SIG-M5 (cell line): ENCODE measurements around the gene CEP97.
"Not testable (repeated sequence)": the region's sequence is repeated elsewhere in the genome, so short reads cannot be mapped to it uniquely, and the experiment has no call there.

ENCODE experiments used
- DNase-seq: peaks from one replicate; lab custom pipeline; 2025; lab: John Stamatoyannopoulos, UW

The CEP97 gene

GRCh38 chr3:101724329-101725193, at the start of gene CEP97:
TSS of gene CEP97 (plus strand) at chr3:101724614. CDS start at chr3:101724677, 63 bp downstream.
- peak; percentile 82 for DNase-seq

- no peak for DNase-seq
Observed at GRCh38 chr3:101675709-101676215, 48.7 kb upstream of the CEP97 start.

- no peak for DNase-seq
Observed at GRCh38 chr3:101676216-101676764, 48.1 kb upstream of the CEP97 start.

- no peak for DNase-seq
Observed at GRCh38 chr3:101676765-101677435, 47.5 kb upstream of the CEP97 start, which contains the start of gene ZBTB11. TSS of gene ZBTB11 (minus strand) at chr3:101677132. CDS start at chr3:101676914, 218 bp downstream.

GRCh38 chr3:101677436-101678286, 46.8 kb upstream of the CEP97 start:
- DNase-seq, result no peak

GRCh38 chr3:101678837-101679236, 45.6 kb upstream of the CEP97 start:
- not testable (repeated sequence) for DNase-seq

GRCh38 chr3:101680466-101680865, 43.9 kb upstream of the CEP97 start:
- DNase-seq, result no peak

GRCh38 chr3:101685050-101685400, 39.4 kb upstream of the CEP97 start:
- DNase-seq, result no peak

- DNase-seq, result no peak
Observed at GRCh38 chr3:101685870-101686307, 38.5 kb upstream of the CEP97 start.

GRCh38 chr3:101687142-101687931, 37.1 kb upstream of the CEP97 start:
- no peak for DNase-seq

- no peak for DNase-seq
Observed at GRCh38 chr3:101689286-101689685, 35.1 kb upstream of the CEP97 start.

GRCh38 chr3:101690972-101691371, 33.4 kb upstream of the CEP97 start:
- no peak for DNase-seq

- DNase-seq, result not testable (repeated sequence)
Observed at GRCh38 chr3:101691685-101692671, 32.4 kb upstream of the CEP97 start.

- DNase-seq, result not testable (repeated sequence)
Observed at GRCh38 chr3:101693540-101693939, 30.9 kb upstream of the CEP97 start.

- not testable (repeated sequence) for DNase-seq
Observed at GRCh38 chr3:101694836-101695235, 29.6 kb upstream of the CEP97 start.

GRCh38 chr3:101695779-101696372, 28.5 kb upstream of the CEP97 start:
- no peak for DNase-seq

GRCh38 chr3:101701696-101702634, 22.4 kb upstream of the CEP97 start:
- no peak for DNase-seq

GRCh38 chr3:101702726-101703125, 21.7 kb upstream of the CEP97 start:
- DNase-seq, result no peak
